ENCODE measurements around the gene RELN.
"Not testable (repeated sequence)": the region's sequence is repeated elsewhere in the genome, so short reads cannot be mapped to it uniquely, and the experiment has no call there.

The RELN gene

DNA sequence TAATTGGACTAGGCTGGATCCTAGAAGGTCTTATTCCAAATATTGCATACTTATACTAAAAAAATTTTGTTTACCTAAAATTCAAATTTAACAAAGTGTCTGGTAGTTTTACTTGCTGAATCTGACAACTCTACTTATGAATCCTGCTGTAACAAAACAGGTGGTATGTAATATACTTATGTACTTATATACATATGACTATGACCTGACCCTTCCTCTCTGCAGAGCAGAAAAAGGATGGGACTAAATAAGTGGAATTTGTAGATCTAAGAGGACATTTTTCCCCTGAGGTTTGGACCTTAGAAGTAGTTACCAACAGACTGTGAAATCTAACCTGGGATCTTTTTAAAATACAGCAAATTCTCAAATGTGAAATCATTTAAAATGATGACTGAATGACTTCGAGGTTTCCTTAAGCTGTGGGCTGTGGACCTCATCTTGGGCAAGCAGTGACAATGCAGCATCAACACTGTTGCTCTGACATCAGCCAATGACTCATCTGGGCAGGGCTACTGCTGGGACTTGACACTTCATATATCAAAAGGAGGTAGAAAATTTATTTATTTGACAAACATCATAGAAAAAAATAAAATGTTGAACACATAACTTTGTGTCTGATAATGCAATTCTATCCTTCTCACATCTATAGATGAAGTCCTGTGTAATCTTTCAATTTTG lies 73.6 kb downstream of the RELN start:
- Histone ChIP-seq H2AFZ (ENCODE audit: low read length) (no peak overlapping the region), H3K4me1 (ENCODE audit: insufficient read depth, low read length, severe bottlenecking) (no peaks in the 10 kb centered on the region), H3K36me3 (ENCODE audit: insufficient read depth, low read length) (no peaks in the 10 kb centered on the region), H3K9ac (ENCODE audit: low read length) (no peak overlapping the region), H3K9me2 (ENCODE audit: low read depth, low read length) (no peaks in the 10 kb centered on the region), H3K79me2 (ENCODE audit: insufficient read depth, low read length) (no peaks in the 10 kb centered on the region), H3F3A (ENCODE audit: insufficient read depth, low read length) (no peaks in the 10 kb centered on the region), H3K4me3 (ENCODE audit: low read depth, low read length, poor library complexity, severe bottlenecking) (no peak overlapping the region), H3K27ac (ENCODE audit: low read depth, low read length, poor library complexity, severe bottlenecking) (no peak overlapping the region), H4K20me1 (ENCODE audit: insufficient read depth, low read length) (no peaks in the 10 kb centered on the region), H3K4me2 (ENCODE audit: low read length) (no peak overlapping the region), H3K27me3 (ENCODE audit: insufficient read depth, low read length) (no peaks in the 10 kb centered on the region), H3K9me3 (ENCODE audit: low read length) (no peaks in the 10 kb centered on the region)
- TF ChIP-seq CTCF (IDR thresholded peaks at IDR 0.05; ENCODE audit: low read length), result no peak
- no peak for TF ChIP-seq EZH2 (IDR thresholded peaks at IDR 0.05; ENCODE audit: borderline replicate concordance, low read length)

- no peaks in the 10 kb centered on the region for H3K79me2 ChIP-seq (ENCODE audit: insufficient read depth, low read length)
- no peak overlapping the region for H3K9ac ChIP-seq (ENCODE audit: low read length)
- no peaks in the 10 kb centered on the region for H3F3A ChIP-seq (ENCODE audit: insufficient read depth, low read length)
- no peaks in the 10 kb centered on the region for H3K36me3 ChIP-seq (ENCODE audit: insufficient read depth, low read length)
- no peaks in the 10 kb centered on the region for H3K9me2 ChIP-seq (ENCODE audit: low read depth, low read length)
- no peaks in the 10 kb centered on the region for H3K4me1 ChIP-seq (ENCODE audit: insufficient read depth, low read length, severe bottlenecking)
- H3K27ac ChIP-seq (ENCODE audit: low read depth, low read length, poor library complexity, severe bottlenecking), result no peak overlapping the region
- H3K27me3 ChIP-seq (ENCODE audit: insufficient read depth, low read length), result no peaks in the 10 kb centered on the region
- no peaks in the 10 kb centered on the region for H4K20me1 ChIP-seq (ENCODE audit: insufficient read depth, low read length)
- no peak overlapping the region for H3K4me3 ChIP-seq (ENCODE audit: low read depth, low read length, poor library complexity, severe bottlenecking)
- H3K4me2 ChIP-seq (ENCODE audit: low read length), result no peak overlapping the region
- TF ChIP-seq EZH2 (IDR thresholded peaks at IDR 0.05; ENCODE audit: borderline replicate concordance, low read length) (no peak), CTCF (IDR thresholded peaks at IDR 0.05; ENCODE audit: low read length) (no peak)
- no peaks in the 10 kb centered on the region for H3K9me3 ChIP-seq (ENCODE audit: low read length)
- H2AFZ ChIP-seq (ENCODE audit: low read length), result no peak overlapping the region
Measured at GRCh38 chr7:103914147-103914899, 75.1 kb downstream of the RELN start.

GRCh38 chr7:103912891-103913605 lies 76.4 kb downstream of the RELN start:
- Histone ChIP-seq H4K20me1 (ENCODE audit: insufficient read depth, low read length) (no peaks in the 10 kb centered on the region), H2AFZ (ENCODE audit: low read length) (no peak overlapping the region), H3K27me3 (ENCODE audit: insufficient read depth, low read length) (no peaks in the 10 kb centered on the region), H3K9me3 (ENCODE audit: low read length) (no peaks in the 10 kb centered on the region), H3K27ac (ENCODE audit: low read depth, low read length, poor library complexity, severe bottlenecking) (no peak overlapping the region), H3F3A (ENCODE audit: insufficient read depth, low read length) (no peaks in the 10 kb centered on the region), H3K4me2 (ENCODE audit: low read length) (no peak overlapping the region), H3K36me3 (ENCODE audit: insufficient read depth, low read length) (no peaks in the 10 kb centered on the region), H3K79me2 (ENCODE audit: insufficient read depth, low read length) (no peaks in the 10 kb centered on the region), H3K4me1 (ENCODE audit: insufficient read depth, low read length, severe bottlenecking) (no peaks in the 10 kb centered on the region), H3K9me2 (ENCODE audit: low read depth, low read length) (no peaks in the 10 kb centered on the region), H3K9ac (ENCODE audit: low read length) (no peak overlapping the region), H3K4me3 (ENCODE audit: low read depth, low read length, poor library complexity, severe bottlenecking) (no peak overlapping the region)
- no peak for TF ChIP-seq CTCF (IDR thresholded peaks at IDR 0.05; ENCODE audit: low read length)
- no peak for TF ChIP-seq EZH2 (IDR thresholded peaks at IDR 0.05; ENCODE audit: borderline replicate concordance, low read length)

- not testable (repeated sequence) for H3K4me3 ChIP-seq (ENCODE audit: low read depth, low read length, poor library complexity, severe bottlenecking); H2AFZ ChIP-seq (ENCODE audit: low read length); H3K4me1 ChIP-seq (ENCODE audit: insufficient read depth, low read length, severe bottlenecking); H3K9ac ChIP-seq (ENCODE audit: low read length); H3F3A ChIP-seq (ENCODE audit: insufficient read depth, low read length); H3K9me3 ChIP-seq (ENCODE audit: low read length); H3K4me2 ChIP-seq (ENCODE audit: low read length); H3K79me2 ChIP-seq (ENCODE audit: insufficient read depth, low read length); H3K36me3 ChIP-seq (ENCODE audit: insufficient read depth, low read length); H4K20me1 ChIP-seq (ENCODE audit: insufficient read depth, low read length); H3K9me2 ChIP-seq (ENCODE audit: low read depth, low read length); H3K27ac ChIP-seq (ENCODE audit: low read depth, low read length, poor library complexity, severe bottlenecking); H3K27me3 ChIP-seq (ENCODE audit: insufficient read depth, low read length)
Measured at GRCh38 chr7:103911015-103911414, 78.4 kb downstream of the RELN start.

Measured in OCI-LY1 (cell line).